Measurements from ENCODE around the gene DNAH11. TPM values are rescaled to one million over a fixed set of nuclear protein-coding genes. Genes with fewer than 3 reads are reported as not detected.

The DNAH11 gene
- total RNA-seq, 8 experiments from 2014 or later = 1.3 to 18.1 (median 2.4) TPM

Other genes with a start within 250 kb of the DNAH11 start
- gene SP4, start 115.0 kb upstream of the DNAH11 start, total RNA-seq = 10 to 100 TPM in 7 of 8 experiments, 1 to 10 TPM in 1; 4.3 to 22.0 (median 20.7) TPM